Measurements from ENCODE around the gene JUP. TPM values are rescaled to one million over a fixed set of nuclear protein-coding genes. Genes with fewer than 3 reads are reported as not detected.

Gene JUP
- total and polyA plus RNA-seq, 8 donors, result 59.5 to 248 (median 90.1) TPM

DNA sequence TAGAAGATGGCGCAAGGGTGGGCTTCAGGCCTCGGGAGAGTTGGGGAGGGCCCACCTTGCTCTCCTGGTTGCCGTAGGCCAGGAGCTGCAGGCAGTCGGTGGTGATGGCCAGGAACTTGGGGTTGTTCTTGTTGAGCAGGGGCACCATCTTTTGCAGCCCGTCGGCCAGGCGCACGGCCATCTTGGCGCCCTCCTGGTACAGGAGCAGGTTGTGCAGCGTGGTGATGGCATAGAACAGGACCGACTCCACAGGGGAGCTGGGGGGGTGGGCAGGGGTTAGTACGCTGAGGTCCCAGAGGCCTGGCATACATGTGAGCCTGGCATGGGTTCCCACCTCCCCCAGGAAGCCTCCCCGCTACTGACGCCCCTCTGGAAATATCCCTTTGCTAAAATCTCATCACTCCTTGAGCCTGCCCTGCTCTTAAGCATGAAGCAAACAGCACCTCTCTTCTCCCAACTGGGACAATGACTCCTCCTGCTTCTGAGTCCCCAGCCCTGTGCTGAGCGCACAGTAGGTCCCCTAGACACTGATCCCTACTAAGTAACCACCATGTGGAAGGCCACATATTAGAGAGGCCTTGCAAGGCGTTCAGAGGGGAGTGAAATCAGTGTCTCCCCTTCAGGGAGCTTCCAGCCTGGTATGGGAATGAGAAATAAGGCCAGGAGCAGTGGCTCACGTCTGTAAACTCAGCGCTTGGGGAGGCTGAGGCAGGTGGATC is 19.0 kb downstream of the JUP start:
- Histone ChIP-seq H3K4me1 (peaks cover 11 to 14% (median 12%) of the 10 kb centered on the region in 4 donors), H3K27ac (no peak overlapping the region), H3K27me3 (no peaks in the 10 kb centered on the region), H3K36me3 (peaks cover 79 to 95% (median 93%) of the 10 kb centered on the region in 4 donors), H3K9me3 (no peaks in the 10 kb centered on the region), H3K4me3 (no peak overlapping the region)
- intact Hi-C loops (cut with DNase I; ENCODE audit: low total_unique reads), result no loop called here
- DNase-seq, result no peak
- TF ChIP-seq, protein P1, sequence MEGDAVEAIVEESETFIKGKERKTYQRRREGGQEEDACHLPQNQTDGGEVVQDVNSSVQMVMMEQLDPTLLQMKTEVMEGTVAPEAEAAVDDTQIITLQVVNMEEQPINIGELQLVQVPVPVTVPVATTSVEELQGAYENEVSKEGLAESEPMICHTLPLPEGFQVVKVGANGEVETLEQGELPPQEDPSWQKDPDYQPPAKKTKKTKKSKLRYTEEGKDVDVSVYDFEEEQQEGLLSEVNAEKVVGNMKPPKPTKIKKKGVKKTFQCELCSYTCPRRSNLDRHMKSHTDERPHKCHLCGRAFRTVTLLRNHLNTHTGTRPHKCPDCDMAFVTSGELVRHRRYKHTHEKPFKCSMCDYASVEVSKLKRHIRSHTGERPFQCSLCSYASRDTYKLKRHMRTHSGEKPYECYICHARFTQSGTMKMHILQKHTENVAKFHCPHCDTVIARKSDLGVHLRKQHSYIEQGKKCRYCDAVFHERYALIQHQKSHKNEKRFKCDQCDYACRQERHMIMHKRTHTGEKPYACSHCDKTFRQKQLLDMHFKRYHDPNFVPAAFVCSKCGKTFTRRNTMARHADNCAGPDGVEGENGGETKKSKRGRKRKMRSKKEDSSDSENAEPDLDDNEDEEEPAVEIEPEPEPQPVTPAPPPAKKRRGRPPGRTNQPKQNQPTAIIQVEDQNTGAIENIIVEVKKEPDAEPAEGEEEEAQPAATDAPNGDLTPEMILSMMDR (IDR thresholded peaks at IDR 0.05), result no peak
- TF ChIP-seq POLR2A (IDR thresholded peaks at IDR 0.05) (no peak), POLR2AphosphoS5 (IDR thresholded peaks at IDR 0.05) (no peak), EP300 (IDR thresholded peaks at IDR 0.05) (no peak)
- whole genome bisulfite sequencing, 5 donors, result 88 to 95% (median 93%) methylated on average over 18 of the region's 18 CpGs

- peaks cover 83 to 100% (median 100%) of the 10 kb centered on the region in 4 donors for H3K36me3 ChIP-seq
- H3K27me3 ChIP-seq, result no peaks in the 10 kb centered on the region
- no peak overlapping the region for H3K4me3 ChIP-seq
- intact Hi-C loops (cut with DNase I; ENCODE audit: low total_unique reads), result no loop called here
- H3K9me3 ChIP-seq, result no peaks in the 10 kb centered on the region
- H3K4me1 ChIP-seq, result peaks cover 0 to under 1% (median 0%) of the 10 kb centered on the region in 4 donors
- TF ChIP-seq EP300 (IDR thresholded peaks at IDR 0.05) (no peak), POLR2A (IDR thresholded peaks at IDR 0.05) (no peak), POLR2AphosphoS5 (IDR thresholded peaks at IDR 0.05) (no peak)
- TF ChIP-seq, protein P1 (IDR thresholded peaks at IDR 0.05), result no peak
- DNase-seq, result no peak
- H3K27ac ChIP-seq, result no peak overlapping the region
Measured at GRCh38 chr17:41766135-41766534, 20.4 kb downstream of the JUP start.

DNA sequence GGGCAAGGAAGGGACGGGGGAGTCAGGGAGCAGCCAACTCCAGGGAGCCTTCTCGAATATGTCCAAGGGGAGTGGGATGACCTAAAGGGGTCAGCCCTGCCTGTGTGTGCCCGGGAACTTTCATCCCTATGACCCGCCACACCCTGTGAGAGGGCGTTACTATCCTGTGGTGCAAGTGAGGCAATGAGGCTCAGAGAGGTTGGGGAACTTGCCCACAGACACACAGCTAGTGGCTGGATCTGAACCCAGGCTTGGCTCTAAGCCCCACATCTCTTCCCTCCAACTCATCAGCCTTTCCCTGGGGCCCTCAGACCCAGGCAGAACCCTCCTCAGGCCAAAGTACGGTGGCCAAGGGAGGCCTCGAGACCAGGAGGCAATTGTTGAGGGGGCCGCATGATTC is 23.2 kb downstream of the JUP start:
- Histone ChIP-seq H3K9me3 (no peaks in the 10 kb centered on the region), H3K36me3 (peaks cover 73 to 100% (median 100%) of the 10 kb centered on the region in 4 donors), H3K27me3 (no peaks in the 10 kb centered on the region), H3K4me1 (no peaks in the 10 kb centered on the region), H3K4me3 (no peak overlapping the region), H3K27ac (no peak overlapping the region)
- 75 to 95% (median 87%) methylated on average over 5 to 8 of the region's 8 CpGs for WGBS, 5 donors
- TF ChIP-seq POLR2A (IDR thresholded peaks at IDR 0.05) (no peak), EP300 (IDR thresholded peaks at IDR 0.05) (no peak), POLR2AphosphoS5 (IDR thresholded peaks at IDR 0.05) (no peak)
- TF ChIP-seq, protein P1 (IDR thresholded peaks at IDR 0.05), result no peak
- DNase-seq, result no peak
- intact Hi-C loops (cut with DNase I; ENCODE audit: low total_unique reads), result no loop called here

DNA sequence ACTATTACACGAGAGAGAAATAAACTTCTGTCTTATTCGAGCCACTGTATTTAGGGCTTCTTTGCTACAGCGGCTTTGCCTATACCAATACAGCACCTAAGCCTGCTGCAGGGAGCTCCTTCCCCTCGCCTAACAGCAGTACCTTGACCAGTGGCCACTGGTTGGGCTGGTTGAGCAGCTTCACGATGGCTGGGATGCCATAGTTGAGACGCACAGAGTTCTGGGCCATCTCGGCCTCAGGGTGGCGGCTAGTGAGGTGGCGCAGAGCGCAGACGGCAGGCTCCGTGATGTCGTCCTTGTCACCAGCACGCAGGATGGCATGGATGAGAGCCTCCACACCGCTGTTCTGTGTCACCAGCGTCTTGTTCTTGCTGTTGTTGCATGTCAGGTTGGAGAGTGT is 23.7 kb downstream of the JUP start:
- H3K36me3 ChIP-seq, result peaks cover 73 to 100% (median 100%) of the 10 kb centered on the region in 4 donors
- intact Hi-C loops (cut with DNase I; ENCODE audit: low total_unique reads), result no loop called here
- H3K4me3 ChIP-seq, result no peak overlapping the region
- no peak for DNase-seq
- TF ChIP-seq EP300 (IDR thresholded peaks at IDR 0.05), result no peak
- TF ChIP-seq, protein P1 (IDR thresholded peaks at IDR 0.05), result no peak
- TF ChIP-seq POLR2AphosphoS5 (IDR thresholded peaks at IDR 0.05), result no peak
- no peak for TF ChIP-seq POLR2A (IDR thresholded peaks at IDR 0.05)
- no peaks in the 10 kb centered on the region for H3K27me3 ChIP-seq
- H3K4me1 ChIP-seq, result no peaks in the 10 kb centered on the region
- WGBS, 5 donors, result 90 to 93% (median 91%) methylated on average over 7 to 16 of the region's 16 CpGs
- H3K27ac ChIP-seq, result no peak overlapping the region
- no peaks in the 10 kb centered on the region for H3K9me3 ChIP-seq

All from stomach (tissue), 9 donors.